Upper lobe of left lung (tissue), 4 donors: ENCODE measurements around the gene CMIP.

Experiments used
- CTCF ChIP-seq, 6 experiments: fragments of 450-650 bp in 4 of 6; fragments of 200-600 bp in 2 of 6; sonication (generic) in 2 of 6; IDR thresholded peaks; one replicate each; pipeline ENCODE4 v1.5.1; 2016 to 2019; ENCODE audit warnings: antibody characterized with exemption in 6 of 6
- EP300 ChIP-seq, 4 donors: sonication (generic); formaldehyde crosslinking; IDR thresholded peaks; one replicate each; pipeline ENCODE4 v1.5.1; 2017; ENCODE audit warnings: antibody characterized with exemption in 4 of 4, control low read depth in 2 of 4
- POLR2A ChIP-seq, 4 donors: fragments of 450-650 bp; IDR thresholded peaks; one replicate each; pipeline ENCODE4 v1.5.1; 2016 to 2017; ENCODE audit warnings: antibody characterized with exemption in 4 of 4, mild to moderate bottlenecking in 2 of 4
- POLR2AphosphoS5 ChIP-seq, 2 donors: sonication (generic); formaldehyde crosslinking; IDR thresholded peaks; one replicate each; pipeline ENCODE4 v1.5.1; 2017; ENCODE audit warnings: antibody characterized with exemption in 2 of 2

DNA sequence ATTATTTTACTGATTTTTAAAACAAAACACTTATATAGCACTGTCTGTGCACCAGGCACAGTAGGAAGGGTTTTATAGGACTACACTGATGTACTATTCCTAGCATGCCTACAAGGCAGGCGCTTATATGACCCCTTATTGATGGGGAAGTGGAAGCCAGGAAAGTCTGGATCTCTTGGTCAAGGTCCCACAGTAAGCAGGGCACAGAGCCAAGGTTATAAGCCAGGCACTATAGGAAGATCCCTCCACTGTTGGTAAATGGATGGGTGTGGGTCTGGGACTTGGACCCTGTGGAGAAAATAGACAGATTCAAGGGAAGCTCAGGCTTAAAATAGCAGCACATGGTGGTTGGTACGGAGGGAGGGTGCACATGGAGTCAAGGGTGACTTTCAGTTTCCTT, 275.4 kb downstream of the CMIP start:
- TF ChIP-seq CTCF (IDR thresholded peaks at IDR 0.05) (no peak), EP300 (IDR thresholded peaks at IDR 0.05) (no peak), POLR2AphosphoS5 (IDR thresholded peaks at IDR 0.05) (no peak), POLR2A (IDR thresholded peaks at IDR 0.05) (no peak)
